ENCODE measurements around the gene CTNNA1.

CTNNA1 gene

GRCh38 chr5:138968601-138969000 is 215.4 kb downstream of the CTNNA1 start:
- no peaks in the 10 kb centered on the region for H3K27me3 ChIP-seq
- no peaks in the 10 kb centered on the region for H3K36me3 ChIP-seq
- peaks cover 0 to 32% (median 24%) of the 10 kb centered on the region in 4 donors for H3K4me1 ChIP-seq
- DNase-seq = peak; percentile 3 to 31
- no peaks in the 10 kb centered on the region for H3K9me3 ChIP-seq
- no peak overlapping the region for H3K4me3 ChIP-seq
- TF ChIP-seq, protein P1, sequence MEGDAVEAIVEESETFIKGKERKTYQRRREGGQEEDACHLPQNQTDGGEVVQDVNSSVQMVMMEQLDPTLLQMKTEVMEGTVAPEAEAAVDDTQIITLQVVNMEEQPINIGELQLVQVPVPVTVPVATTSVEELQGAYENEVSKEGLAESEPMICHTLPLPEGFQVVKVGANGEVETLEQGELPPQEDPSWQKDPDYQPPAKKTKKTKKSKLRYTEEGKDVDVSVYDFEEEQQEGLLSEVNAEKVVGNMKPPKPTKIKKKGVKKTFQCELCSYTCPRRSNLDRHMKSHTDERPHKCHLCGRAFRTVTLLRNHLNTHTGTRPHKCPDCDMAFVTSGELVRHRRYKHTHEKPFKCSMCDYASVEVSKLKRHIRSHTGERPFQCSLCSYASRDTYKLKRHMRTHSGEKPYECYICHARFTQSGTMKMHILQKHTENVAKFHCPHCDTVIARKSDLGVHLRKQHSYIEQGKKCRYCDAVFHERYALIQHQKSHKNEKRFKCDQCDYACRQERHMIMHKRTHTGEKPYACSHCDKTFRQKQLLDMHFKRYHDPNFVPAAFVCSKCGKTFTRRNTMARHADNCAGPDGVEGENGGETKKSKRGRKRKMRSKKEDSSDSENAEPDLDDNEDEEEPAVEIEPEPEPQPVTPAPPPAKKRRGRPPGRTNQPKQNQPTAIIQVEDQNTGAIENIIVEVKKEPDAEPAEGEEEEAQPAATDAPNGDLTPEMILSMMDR (IDR thresholded peaks at IDR 0.05) = no peak
- H3K27ac ChIP-seq = no peak overlapping the region
- intact Hi-C loops (cut with DNase I; ENCODE audit: low total_unique reads) = no loop called here

GRCh38 chr5:138969323-138970002 is 216.2 kb downstream of the CTNNA1 start:
- no peaks in the 10 kb centered on the region for H3K27me3 ChIP-seq
- H3K27ac ChIP-seq = no peak overlapping the region
- intact Hi-C loops (cut with DNase I; ENCODE audit: low total_unique reads) = no loop called here
- H3K9me3 ChIP-seq = no peaks in the 10 kb centered on the region
- H3K36me3 ChIP-seq = no peaks in the 10 kb centered on the region
- no peak overlapping the region for H3K4me3 ChIP-seq
- peak; percentile 9 to 32 for DNase-seq
- TF ChIP-seq, protein P1 (IDR thresholded peaks at IDR 0.05) = no peak
- H3K4me1 ChIP-seq = peaks cover 0 to 40% (median 33%) of the 10 kb centered on the region in 4 donors

- DNase-seq = peak in 1 of 2 donors; percentile 42
- Histone ChIP-seq H3K27me3 (no peaks in the 10 kb centered on the region), H3K27ac (peak overlapping the region; percentile 30 to 68), H3K4me3 (no peak overlapping the region), H3K4me1 (peaks cover 0 to 49% (median 38%) of the 10 kb centered on the region in 4 donors), H3K9me3 (no peaks in the 10 kb centered on the region), H3K36me3 (no peaks in the 10 kb centered on the region)
- intact Hi-C loops (cut with DNase I; ENCODE audit: low total_unique reads) = no loop called here
- TF ChIP-seq, protein P1 (IDR thresholded peaks at IDR 0.05) = no peak
Measured at GRCh38 chr5:138972230-138972629, 219.0 kb downstream of the CTNNA1 start.

DNA sequence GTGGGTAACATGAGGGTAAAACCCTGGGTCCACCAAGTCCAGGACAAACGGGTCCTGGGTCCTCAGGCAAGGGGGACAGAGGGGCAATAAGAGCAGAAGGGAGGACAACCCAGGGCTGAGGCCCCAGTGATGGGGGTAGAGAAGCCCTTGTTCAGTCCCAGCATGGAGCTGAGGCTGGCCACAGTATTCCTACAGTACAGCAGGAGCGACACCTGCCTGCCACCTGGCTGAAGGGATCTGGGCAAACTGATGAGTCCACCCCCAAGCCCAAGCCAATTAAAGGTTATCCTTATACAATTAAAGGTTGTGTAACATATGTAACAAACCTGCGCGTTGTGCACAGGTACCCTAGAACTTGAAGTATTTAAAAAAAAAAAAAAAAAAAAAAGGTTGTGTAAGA is 219.6 kb downstream of the CTNNA1 start:
- Histone ChIP-seq H3K36me3 (no peaks in the 10 kb centered on the region), H3K4me1 (peaks cover 0 to 52% (median 38%) of the 10 kb centered on the region in 4 donors), H3K4me3 (no peak overlapping the region), H3K27me3 (no peaks in the 10 kb centered on the region), H3K9me3 (no peaks in the 10 kb centered on the region), H3K27ac (peak overlapping the region; percentile 30 to 68)
- intact Hi-C loops (cut with DNase I; ENCODE audit: low total_unique reads) = no loop called here
- TF ChIP-seq, protein P1 (IDR thresholded peaks at IDR 0.05) = no peak
- peak in 1 of 2 donors; percentile 38 for DNase-seq

- Histone ChIP-seq H3K9me3 (no peaks in the 10 kb centered on the region), H3K4me1 (peaks cover 0 to 61% (median 43%) of the 10 kb centered on the region in 4 donors), H3K4me3 (no peak overlapping the region), H3K36me3 (no peaks in the 10 kb centered on the region), H3K27me3 (no peaks in the 10 kb centered on the region), H3K27ac (peak overlapping the region; percentile 52 to 68)
- TF ChIP-seq, protein P1 (IDR thresholded peaks at IDR 0.05) = no peak
- intact Hi-C loops (cut with DNase I; ENCODE audit: low total_unique reads) = no loop called here
- DNase-seq = peak; percentile 68 to 72
Measured at GRCh38 chr5:138974227-138975063, 221.2 kb downstream of the CTNNA1 start.

Measured in tibial artery (tissue), 4 donors.